HepG2 (cell line): ENCODE results near the gene CST3. TPM values are rescaled to one million over a fixed set of nuclear protein-coding genes. Genes with fewer than 3 reads are reported as not detected.

Experiments used
- ATF7 ChIP-seq, 2 experiments: fragments of 450-650 bp in 1 of 2; sonication (generic) in 1 of 2; formaldehyde crosslinking in 1 of 2; IDR thresholded peaks; 2 replicates each; pipeline versions ENCODE4 v1.4.0 to v1.6.1; 2016 to 2020; ENCODE audit warnings: antibody characterized with exemption in 1 of 2, mild to moderate bottlenecking in 1 of 2, missing genetic modification reagents in 1 of 2
- GFI1 ChIP-seq: sonication (generic); formaldehyde crosslinking; IDR thresholded peaks from 2 replicates; pipeline ENCODE4 v1.5.0; 2020; ENCODE audit warnings: missing genetic modification reagents, mild to moderate bottlenecking, borderline replicate concordance
- HMGXB3 ChIP-seq: sonication (generic); formaldehyde crosslinking; IDR thresholded peaks from 2 replicates; pipeline ENCODE4 v1.4.0; 2020; ENCODE audit warnings: missing genetic modification reagents, borderline replicate concordance
- KLF11 ChIP-seq: IDR thresholded peaks from 2 replicates; pipeline ENCODE4 v1.6.1; 2016; ENCODE audit warnings: missing compliant biosample characterization
- KLF15 ChIP-seq: sonication (generic); formaldehyde crosslinking; IDR thresholded peaks from 2 replicates; pipeline ENCODE4 v1.8.1; 2023; ENCODE audit warnings: borderline replicate concordance, mild to moderate bottlenecking, inconsistent platforms, missing genetic modification reagents, mixed read lengths
- SAFB2 ChIP-seq: sonication (generic); formaldehyde crosslinking; IDR thresholded peaks from 2 replicates; pipeline ENCODE4 v1.5.1; 2020; ENCODE audit warnings: missing genetic modification reagents, low read depth, mild to moderate bottlenecking, borderline replicate concordance
- SMAD1 ChIP-seq: sonication (generic); formaldehyde crosslinking; IDR thresholded peaks from 2 replicates; pipeline ENCODE4 v1.4.0; 2020; ENCODE audit warnings: missing genetic modification reagents, low read depth, mild to moderate bottlenecking, borderline replicate concordance
- ZBTB8A ChIP-seq: sonication (generic); formaldehyde crosslinking; IDR thresholded peaks from 2 replicates; pipeline ENCODE4 v1.4.0; 2020; ENCODE audit warnings: mild to moderate bottlenecking, low read depth, missing genetic modification reagents, borderline replicate concordance
- ZFP36L1 ChIP-seq: sonication (generic); formaldehyde crosslinking; IDR thresholded peaks from 2 replicates; pipeline ENCODE4 v1.8.0; 2022; ENCODE audit warnings: mild to moderate bottlenecking, missing genetic modification reagents, moderate library complexity
- ZNF205 ChIP-seq: IDR thresholded peaks from 2 replicates; pipeline ENCODE4 v1.6.1; 2018; ENCODE audit warnings: missing biosample characterization, missing genetic modification reagents
- ZNF567 ChIP-seq: sonication (generic); formaldehyde crosslinking; IDR thresholded peaks from 2 replicates; pipeline ENCODE4 v1.8.1; 2023; ENCODE audit warnings: mild to moderate bottlenecking, missing genetic modification reagents, borderline replicate concordance
- ZNF646 ChIP-seq: sonication (generic); formaldehyde crosslinking; IDR thresholded peaks from 2 replicates; pipeline ENCODE4 v1.9.0; 2021; ENCODE audit warnings: mild to moderate bottlenecking, missing genetic modification reagents
- ZNF720 ChIP-seq: sonication (generic); formaldehyde crosslinking; IDR thresholded peaks from 2 replicates; pipeline ENCODE4 v1.4.0; 2020; ENCODE audit warnings: missing genetic modification reagents
- ZNF749 ChIP-seq: sonication (generic); formaldehyde crosslinking; IDR thresholded peaks from 2 replicates; pipeline ENCODE4 v1.8.0; 2022; ENCODE audit warnings: mild to moderate bottlenecking, missing genetic modification reagents, moderate library complexity, borderline replicate concordance
- polyA plus RNA-seq, 8 experiments: library from polyadenylated mRNA; depleted of rRNA in 3 of 8; stranded (reverse) in 7 of 8; unstranded in 1 of 8; fragments of >200 nt; fragmentation: Illumina TruSeq in 4 of 8; extraction: Trizol in 4 of 8; gene quantifications; 2 replicates each; pipeline versions ENCODE4 v1.2.1 to v1.2.3, GENCODE V29; 2011 to 2016; ENCODE audit warnings: low read depth in 4 of 8, missing spikeins in 1 of 8, mixed read lengths in 1 of 8; ENCODE audit not compliant: insufficient read depth in 1 of 8
- total RNA-seq, 5 experiments: library from RNA; depleted of rRNA; stranded (reverse); fragments of >200 nt; fragmentation: Illumina TruSeq; extraction: Trizol; gene quantifications; 2 replicates each; pipeline ENCODE4 v1.2.3, GENCODE V29; 2016; ENCODE audit warnings: low read depth in 1 of 5
- TF ChIP-seq, protein P1 (sequence below): sonication (generic); formaldehyde crosslinking; IDR thresholded peaks from 2 replicates; pipeline ENCODE4 v1.4.0; 2020; ENCODE audit warnings: missing genetic modification reagents, mild to moderate bottlenecking, borderline replicate concordance
- TF ChIP-seq, protein P2 (sequence below): sonication (generic); formaldehyde crosslinking; IDR thresholded peaks from 2 replicates; pipeline ENCODE4 v1.4.0; 2020; ENCODE audit warnings: missing genetic modification reagents

The CST3 gene
- total and polyA plus RNA-seq, 2 of the 13 experiments (the other 11 are each of a cell fraction or from before 2014, with no cell fraction given), result 690 to 1,005 TPM

DNA sequence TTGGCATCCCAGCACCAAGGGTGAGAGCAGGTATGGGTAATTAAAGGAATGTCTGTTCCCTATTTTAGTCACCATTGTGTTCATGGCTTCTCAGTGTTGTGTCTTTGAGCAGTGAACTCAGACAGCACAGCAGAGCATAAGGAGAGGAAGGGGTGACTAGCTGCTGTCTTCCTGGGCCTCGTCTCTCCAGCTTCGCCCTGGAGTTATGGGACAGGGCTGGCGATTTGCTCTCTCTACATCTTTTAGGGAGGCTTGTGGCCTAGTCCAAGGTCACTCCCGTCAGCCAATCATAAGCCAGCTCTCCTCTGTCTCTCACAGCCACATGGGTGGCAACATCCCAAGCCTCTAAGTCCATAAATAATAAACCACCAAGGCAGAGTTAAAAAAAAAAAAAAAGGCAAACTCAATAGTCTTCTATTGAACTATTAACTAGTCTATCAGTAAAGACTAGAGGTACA is 7.3 kb downstream of the CST3 start (continued):
- TF ChIP-seq, protein P1, sequence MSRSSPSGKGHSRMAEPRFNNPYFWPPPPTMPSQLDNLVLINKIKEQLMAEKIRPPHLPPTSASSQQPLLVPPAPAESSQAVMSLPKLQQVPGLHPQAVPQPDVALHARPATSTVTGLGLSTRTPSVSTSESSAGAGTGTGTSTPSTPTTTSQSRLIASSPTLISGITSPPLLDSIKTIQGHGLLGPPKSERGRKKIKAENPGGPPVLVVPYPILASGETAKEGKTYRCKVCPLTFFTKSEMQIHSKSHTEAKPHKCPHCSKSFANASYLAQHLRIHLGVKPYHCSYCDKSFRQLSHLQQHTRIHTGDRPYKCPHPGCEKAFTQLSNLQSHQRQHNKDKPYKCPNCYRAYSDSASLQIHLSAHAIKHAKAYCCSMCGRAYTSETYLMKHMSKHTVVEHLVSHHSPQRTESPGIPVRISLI (CRISPR knock-in tag), result no peak
- TF ChIP-seq ZNF749 (CRISPR knock-in tag) (peak; percentile 41; the same call in 1 of the 2 replicates), SAFB2 (CRISPR knock-in tag) (no peak), SMAD1 (CRISPR knock-in tag) (no peak), KLF11 (no peak), ZNF205 (no peak), HMGXB3 (CRISPR knock-in tag) (no peak), KLF15 (CRISPR knock-in tag) (no peak), ATF7 (IDR thresholded peaks at IDR 0.05) (no peak), ATF7 (CRISPR knock-in tag; IDR thresholded peaks at IDR 0.05) (no peak), ZNF646 (CRISPR knock-in tag) (no peak), ZFP36L1 (CRISPR knock-in tag) (0 out of 2 replicates have a peak, but pooled peaks have one; percentile 34), ZNF567 (no peak), ZBTB8A (CRISPR knock-in tag) (no peak), ZNF720 (CRISPR knock-in tag) (no peak), GFI1 (CRISPR knock-in tag) (no peak)
- TF ChIP-seq, protein P2, sequence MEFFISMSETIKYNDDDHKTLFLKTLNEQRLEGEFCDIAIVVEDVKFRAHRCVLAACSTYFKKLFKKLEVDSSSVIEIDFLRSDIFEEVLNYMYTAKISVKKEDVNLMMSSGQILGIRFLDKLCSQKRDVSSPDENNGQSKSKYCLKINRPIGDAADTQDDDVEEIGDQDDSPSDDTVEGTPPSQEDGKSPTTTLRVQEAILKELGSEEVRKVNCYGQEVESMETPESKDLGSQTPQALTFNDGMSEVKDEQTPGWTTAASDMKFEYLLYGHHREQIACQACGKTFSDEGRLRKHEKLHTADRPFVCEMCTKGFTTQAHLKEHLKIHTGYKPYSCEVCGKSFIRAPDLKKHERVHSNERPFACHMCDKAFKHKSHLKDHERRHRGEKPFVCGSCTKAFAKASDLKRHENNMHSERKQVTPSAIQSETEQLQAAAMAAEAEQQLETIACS (CRISPR knock-in tag), result peak; percentile 27; the same call in 1 of the 2 replicates
